Kidney capillary endothelial cell (primary cell): ENCODE measurements around the gene ZMYND12.
"Not testable (repeated sequence)": the region's sequence is repeated elsewhere in the genome, so short reads cannot be mapped to it uniquely, and the experiment has no call there.

Source experiments
- DNase-seq: peaks from one replicate; pipeline ENCODE4 v3.0.0-alpha.2; 2018; ENCODE audit warnings: low spot score

Gene ZMYND12

DNA sequence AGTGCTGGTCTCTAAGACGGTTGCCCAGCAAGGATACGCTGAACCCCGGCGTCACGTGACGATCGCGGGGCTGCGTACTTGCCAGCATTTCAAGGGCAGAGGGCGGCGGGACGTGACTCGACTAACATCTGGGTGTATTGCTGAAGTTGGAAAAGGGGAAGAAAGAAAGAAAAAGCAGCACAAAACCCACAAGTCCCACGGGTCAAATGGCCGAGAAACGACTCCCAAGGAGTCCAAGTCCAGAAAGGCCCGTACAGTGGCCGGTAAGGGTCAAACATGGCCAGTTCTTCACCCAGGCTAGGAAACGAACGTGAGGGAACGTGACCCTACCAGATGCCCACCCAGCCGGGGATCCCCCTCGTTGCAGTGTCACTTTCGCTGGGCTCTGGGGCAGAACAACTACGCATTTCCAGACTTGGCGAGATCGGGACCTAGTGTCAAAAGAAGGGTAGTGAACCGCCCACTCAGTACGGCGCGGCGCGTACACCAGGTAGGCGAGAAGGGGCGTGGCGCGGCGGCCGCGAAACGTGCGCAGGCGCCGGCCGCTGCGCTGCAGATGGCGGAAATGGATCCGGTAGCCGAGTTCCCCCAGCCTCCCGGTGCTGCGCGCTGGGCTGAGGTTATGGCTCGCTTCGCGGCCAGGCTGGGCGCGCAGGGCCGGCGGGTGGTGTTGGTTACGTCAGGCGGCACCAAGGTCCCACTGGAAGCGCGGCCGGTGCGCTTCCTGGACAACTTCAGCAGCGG lies at the start of gene ZMYND12, which contains the start of gene PPCS:
ZMYND12 (minus strand) TSS at position 13 of the 744 bp plus-strand sequence. CDS start 25 bp downstream, outside the sequence.
PPCS (plus strand) TSS at position 534 of the 744 bp plus-strand sequence; CDS start at position 557, 23 bp downstream.
- DNase-seq, result peak; percentile 64

DNA sequence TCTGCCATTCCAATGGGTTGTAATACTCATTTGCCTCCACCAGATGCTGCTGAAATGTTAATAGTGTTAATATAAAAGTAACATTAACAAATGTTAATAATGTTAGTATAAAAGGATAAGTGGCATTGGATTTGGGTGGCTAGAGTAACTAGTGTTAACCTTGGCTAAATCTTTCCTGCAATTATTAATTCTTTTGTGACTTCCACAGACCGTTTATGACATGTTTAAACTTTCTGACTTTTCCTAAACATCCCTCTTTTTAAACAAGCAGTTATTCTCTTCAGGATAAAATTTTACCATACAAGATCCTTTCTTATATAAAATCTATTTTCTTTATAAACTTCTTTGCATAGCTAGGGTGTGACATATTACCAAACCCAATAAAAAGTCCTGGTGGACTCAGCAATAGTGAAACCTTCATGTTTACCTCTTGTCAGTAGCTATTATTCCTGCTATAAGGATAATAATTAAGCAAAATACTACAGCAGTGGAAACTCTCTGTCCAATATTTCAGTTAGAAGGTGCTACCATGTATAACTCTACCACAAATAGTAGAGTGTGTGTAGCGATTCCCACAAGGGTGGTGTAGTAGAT lies 48.8 kb upstream of the ZMYND12 start:
- no peak for DNase-seq

DNA sequence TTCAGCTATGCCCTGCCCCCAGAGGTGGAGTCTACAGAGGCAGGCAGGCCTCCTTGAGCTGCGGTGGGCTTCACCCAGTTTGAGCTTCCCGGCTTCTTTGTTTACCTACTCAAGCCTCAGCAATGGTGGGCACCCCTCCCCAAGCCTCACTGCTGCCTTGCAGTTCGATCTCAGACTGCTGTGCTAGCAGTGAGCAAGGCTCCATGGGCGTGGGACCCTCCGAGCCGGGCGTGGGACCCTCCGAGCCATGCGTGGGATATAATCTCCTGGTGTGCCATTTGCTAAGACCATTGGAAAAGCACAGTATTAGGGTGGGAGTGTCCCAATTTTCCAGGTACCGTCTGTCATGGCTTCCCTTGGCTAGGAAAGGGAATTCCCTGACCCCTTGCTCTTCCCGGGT lies 46.2 kb upstream of the ZMYND12 start:
- not testable (repeated sequence) for DNase-seq

DNA sequence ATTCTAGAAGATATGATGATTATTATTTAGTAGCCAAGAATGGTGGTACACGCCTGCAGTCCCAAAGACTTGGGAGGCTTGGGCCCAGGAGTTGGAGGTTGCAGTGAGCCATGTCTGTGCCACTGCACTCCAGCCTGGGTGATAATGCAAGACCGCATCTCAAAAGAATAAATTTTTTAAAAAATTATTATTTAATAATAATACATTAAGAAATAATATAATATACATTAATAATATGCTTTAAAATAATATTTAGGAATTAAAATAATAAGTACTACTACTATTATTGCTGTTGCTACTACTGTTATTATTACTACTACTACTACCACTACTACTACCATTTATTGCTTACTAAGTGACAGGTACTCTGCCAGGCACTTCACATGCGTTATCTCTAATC lies 34.4 kb upstream of the ZMYND12 start:
- DNase-seq, result no peak

DNA sequence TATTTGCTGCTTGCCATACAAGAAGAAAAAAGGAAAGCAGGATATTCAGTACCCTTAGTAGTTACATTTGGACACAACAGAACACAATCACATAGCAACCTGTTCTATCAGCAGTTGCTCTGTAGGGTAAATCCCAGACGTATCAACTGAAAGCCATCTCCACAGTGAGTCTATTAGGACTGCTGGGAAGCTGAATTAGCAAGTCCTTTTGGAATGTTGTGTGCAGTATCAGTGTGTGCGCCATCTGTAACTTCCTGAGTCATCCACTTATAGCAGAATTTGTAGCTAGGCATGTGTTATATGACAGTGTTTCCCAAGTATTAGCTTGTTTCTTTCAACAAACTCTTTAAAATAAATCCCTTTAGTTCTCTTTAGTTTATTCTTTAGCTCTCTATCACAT lies 28.6 kb upstream of the ZMYND12 start:
- no peak for DNase-seq

DNA sequence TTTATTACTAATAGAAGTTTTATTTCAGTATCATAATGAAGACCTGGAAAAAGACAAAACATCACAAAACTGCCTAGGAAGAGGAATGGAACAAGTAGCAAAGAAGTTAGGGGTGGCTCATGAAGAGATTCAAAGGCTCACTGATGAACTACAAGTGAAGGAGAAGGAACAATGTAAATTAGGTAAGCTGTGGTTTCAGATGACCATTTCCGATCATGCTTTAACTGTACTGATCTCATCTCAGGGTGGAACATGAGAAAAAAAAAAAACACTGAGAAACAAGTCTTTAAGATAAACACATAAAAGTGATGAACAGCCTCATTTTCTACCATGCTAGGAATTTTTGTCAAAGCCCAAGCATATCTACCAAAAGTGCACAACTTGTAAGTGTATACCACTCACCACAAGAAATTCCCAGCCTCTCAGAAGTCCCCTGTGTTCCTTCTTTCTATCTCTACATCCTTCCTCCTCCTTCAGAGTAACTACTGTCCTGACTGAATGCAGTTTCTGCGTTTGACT lies 26.9 kb upstream of the ZMYND12 start:
- DNase-seq, result no peak

GRCh38 chr1:42480921-42481320 lies 25.1 kb upstream of the ZMYND12 start:
- DNase-seq, result no peak

DNA sequence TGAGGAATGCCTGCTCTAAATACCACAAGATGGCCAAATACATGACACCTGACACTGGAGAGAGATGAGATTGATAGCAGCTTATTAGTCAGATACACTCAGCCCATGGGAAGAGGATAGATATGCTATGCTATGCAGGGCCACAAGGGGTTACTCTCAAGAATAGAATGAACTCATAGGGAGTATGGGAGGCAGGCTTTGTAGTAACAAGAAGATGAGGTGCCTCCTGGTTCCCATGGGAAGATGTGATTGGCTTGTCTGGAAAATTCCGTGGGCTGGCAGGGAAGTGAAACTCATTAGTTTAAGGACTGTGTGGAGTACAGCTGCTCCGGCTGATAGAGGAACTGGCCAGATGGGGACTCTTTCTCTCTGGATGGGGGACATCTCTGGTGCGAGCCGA lies 23.8 kb upstream of the ZMYND12 start:
- no peak for DNase-seq

GRCh38 chr1:42477775-42478174 lies 22.0 kb upstream of the ZMYND12 start:
- DNase-seq, result no peak

DNA sequence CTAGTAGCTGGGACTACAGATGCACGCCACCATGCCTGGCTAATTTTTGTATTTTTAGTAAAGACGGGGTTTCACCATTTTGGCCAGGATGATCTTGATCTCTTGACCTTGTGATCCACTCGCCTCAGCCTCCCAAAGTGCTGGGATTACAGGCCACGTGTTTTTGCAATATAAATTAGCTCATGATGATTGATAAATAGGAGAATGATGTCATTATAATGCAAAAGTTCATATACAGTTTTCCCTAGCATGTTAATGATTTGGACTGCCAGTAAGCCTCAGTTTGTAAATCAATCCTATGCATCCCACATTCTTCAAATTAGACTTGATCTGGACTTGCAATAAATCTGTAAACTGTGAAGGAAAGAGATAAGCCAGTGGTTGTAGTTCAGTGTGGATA lies 21.5 kb upstream of the ZMYND12 start:
- DNase-seq, result not testable (repeated sequence)

- DNase-seq, result no peak
Measured at GRCh38 chr1:42476605-42477004, 20.8 kb upstream of the ZMYND12 start.

GRCh38 chr1:42469727-42470126 lies 13.9 kb upstream of the ZMYND12 start:
- no peak for DNase-seq

- DNase-seq, result no peak
Measured at GRCh38 chr1:42466030-42466429, 10.2 kb upstream of the ZMYND12 start.

DNA sequence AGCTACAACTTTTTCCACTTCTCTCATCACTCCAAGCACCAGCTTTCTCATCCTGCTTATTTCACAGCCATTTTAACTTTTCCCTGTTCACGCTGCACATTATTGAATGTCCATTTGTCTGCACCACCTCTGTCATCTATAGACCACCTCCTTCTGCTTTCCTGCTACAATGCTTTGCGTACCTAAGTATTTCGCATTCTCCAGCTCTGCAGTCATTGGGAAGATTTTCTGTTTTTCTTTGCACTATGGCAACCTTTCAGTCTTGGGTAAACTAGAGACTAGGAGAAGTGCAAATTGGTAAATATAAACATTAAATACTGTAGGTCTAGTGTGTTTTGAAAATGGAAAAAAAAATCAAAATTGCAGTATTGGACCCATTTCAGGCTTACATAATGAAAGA lies 8.1 kb upstream of the ZMYND12 start:
- DNase-seq, result no peak

- DNase-seq, result peak; percentile 97
Measured at GRCh38 chr1:42462828-42463763, 7.3 kb upstream of the ZMYND12 start, which contains the start of gene CCDC30. Gene CCDC30, plus strand, starts transcription at chr1:42463286. Its CDS starts 17,266 bp downstream, at chr1:42480552.

GRCh38 chr1:42461196-42461595 lies 5.4 kb upstream of the ZMYND12 start:
- no peak for DNase-seq

GRCh38 chr1:42456754-42457089 lies 900 bp upstream of the ZMYND12 start:
- peak; percentile 43 for DNase-seq

- no peak for DNase-seq
Measured at GRCh38 chr1:42454403-42454802, 1.4 kb downstream of the ZMYND12 start.

DNA sequence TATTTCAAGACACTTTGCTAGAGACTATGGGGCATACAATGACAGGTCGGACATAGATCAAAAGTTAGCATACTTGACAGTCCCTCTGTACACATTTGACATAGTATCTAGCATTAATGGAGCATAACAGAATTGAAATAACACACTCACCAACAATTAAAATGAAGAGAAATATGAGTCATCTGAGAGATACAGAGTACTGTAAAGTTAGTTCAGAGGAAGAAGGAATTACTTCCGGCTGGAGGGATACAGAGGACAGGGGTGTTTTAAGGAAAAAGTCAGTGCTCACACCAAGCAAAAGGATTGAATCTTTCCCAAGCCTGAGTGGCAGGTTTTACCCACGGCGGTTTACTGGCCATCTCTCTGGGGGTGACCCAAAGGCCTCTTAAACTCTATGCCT lies 2.4 kb downstream of the ZMYND12 start:
- DNase-seq, result no peak

- DNase-seq, result no peak
Measured at GRCh38 chr1:42450061-42450460, 5.8 kb downstream of the ZMYND12 start.

DNA sequence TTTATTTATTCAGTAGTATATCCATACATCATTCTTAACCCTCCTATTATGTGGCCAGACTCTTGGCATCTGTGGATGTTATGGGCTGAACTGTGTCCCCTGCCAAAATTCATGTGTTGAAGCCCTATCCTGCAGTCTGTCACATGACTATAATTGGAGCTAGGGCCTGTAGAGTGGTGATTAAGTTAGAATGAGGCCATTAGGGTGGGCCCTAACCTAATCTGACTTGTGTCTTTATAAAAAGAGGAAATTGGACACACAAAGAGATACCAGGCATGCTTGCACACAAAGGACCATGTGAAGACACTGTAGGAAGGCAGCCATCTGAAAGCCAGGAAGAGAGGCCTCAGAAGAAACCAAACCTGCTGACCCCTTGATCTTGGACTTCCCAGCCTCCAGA lies 6.6 kb downstream of the ZMYND12 start:
- DNase-seq, result no peak

DNA sequence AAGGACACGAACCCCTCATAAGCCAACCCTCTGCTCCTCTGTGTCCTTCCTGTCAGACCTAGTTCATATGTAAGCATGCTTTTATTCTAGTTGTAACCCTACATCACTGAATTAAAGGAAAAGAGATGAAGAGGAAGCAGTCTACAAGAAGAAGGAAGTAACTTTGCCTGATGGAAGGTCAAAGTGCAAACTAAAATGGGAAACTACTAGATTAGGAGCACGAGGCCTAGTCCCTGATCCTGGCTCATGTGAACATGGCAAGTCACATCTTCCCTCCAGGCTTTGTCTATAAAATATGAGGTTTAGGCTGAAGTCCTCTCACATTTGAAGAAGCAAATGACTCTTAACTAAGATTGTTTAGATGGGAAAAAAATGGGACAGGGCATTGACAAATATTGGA lies 13.2 kb downstream of the ZMYND12 start:
- no peak for DNase-seq
